Chondrocyte (in vitro differentiated cells): ENCODE measurements around the gene KCNN1. TPM values are rescaled to one million over a fixed set of nuclear protein-coding genes. Genes with fewer than 3 reads are reported as not detected.

Experiments
- DNase-seq: peaks from one replicate; pipeline ENCODE4 v3.0.0; 2021; ENCODE audit warnings: mixed read lengths, low spot score
- H3K27ac Mint-ChIP-seq: one replicate; pipeline ENCODE4 v1.8.0; 2021; ENCODE audit warnings: mild to moderate bottlenecking, moderate library complexity, mixed read lengths; ENCODE audit not compliant: unreplicated experiment
- H3K27me3 Mint-ChIP-seq: 2 replicates; pipeline ENCODE4 v1.8.0; 2021; ENCODE audit warnings: low read depth, mixed read lengths
- H3K36me3 Mint-ChIP-seq: 2 replicates; pipeline ENCODE4 v1.8.0; 2021; ENCODE audit warnings: low read depth, mixed read lengths
- H3K4me1 Mint-ChIP-seq: 2 replicates; pipeline ENCODE4 v1.8.0; 2021; ENCODE audit warnings: low read depth, mild to moderate bottlenecking, mixed read lengths
- H3K4me3 Mint-ChIP-seq: one replicate; pipeline ENCODE4 v1.8.0; 2021; ENCODE audit warnings: mild to moderate bottlenecking, moderate library complexity, mixed read lengths; ENCODE audit not compliant: unreplicated experiment
- H3K9me3 Mint-ChIP-seq: 2 replicates; pipeline ENCODE4 v1.8.0; 2021; ENCODE audit warnings: low read depth, mixed read lengths
- CTCF ChIP-seq: fragments of 200-600 bp; sonication (generic); IDR thresholded peaks from 2 replicates; pipeline ENCODE4 v1.5.0; 2021; ENCODE audit warnings: antibody characterized with exemption, mild to moderate bottlenecking, moderate library complexity
- total RNA-seq: library from RNA; stranded (reverse); gene quantifications from 3 replicates; pipeline ENCODE4 v1.2.1, GENCODE V29; 2021

Gene KCNN1
- total RNA-seq, 1 donor from 2014 or later, result not detected

- H3K36me3 Mint-ChIP-seq, result peaks cover 7% of the 10 kb centered on the region
- TF ChIP-seq CTCF, result no peak
These were observed 41.2 kb downstream of the KCNN1 start, which contains the start of gene ARRDC2 for GRCh38 chr19:18007917-18008673. TSS of gene ARRDC2 (plus strand) at chr19:18008170. CDS start at chr19:18008311, 141 bp downstream.

GRCh38 chr19:18008814-18009213, 41.9 kb downstream of the KCNN1 start:
- TF ChIP-seq CTCF, result no peak
- H3K27me3 Mint-ChIP-seq, result no peaks in the 10 kb centered on the region
- no peaks in the 10 kb centered on the region for H3K9me3 Mint-ChIP-seq
- peaks cover 28% of the 10 kb centered on the region for H3K4me1 Mint-ChIP-seq
- peaks cover 12% of the 10 kb centered on the region for H3K36me3 Mint-ChIP-seq
- no peak overlapping the region for H3K27ac Mint-ChIP-seq
- peak overlapping the region; percentile 72 for H3K4me3 Mint-ChIP-seq
- no peak for DNase-seq

More at GRCh38 chr19:18007917-18008673, 41.2 kb downstream of the KCNN1 start, which contains the start of gene ARRDC2:
- DNase-seq, result no peak
- Mint-ChIP-seq H3K4me3 (peak within 1 kb of the TSS; percentile 94), H3K9me3 (no peaks in the 10 kb centered on the region), H3K27ac (peak within 1 kb of the TSS; percentile 99), H3K27me3 (no peaks in the 10 kb centered on the region), H3K4me1 (peaks cover 21% of the 10 kb centered on the region)

- no peak for DNase-seq
- Mint-ChIP-seq H3K4me1 (peaks cover 36% of the 10 kb centered on the region), H3K4me3 (peak overlapping the region; percentile 72), H3K27ac (no peak overlapping the region), H3K36me3 (peaks cover 17% of the 10 kb centered on the region), H3K9me3 (no peaks in the 10 kb centered on the region), H3K27me3 (no peaks in the 10 kb centered on the region)
- TF ChIP-seq CTCF, result no peak
These were observed 42.6 kb downstream of the KCNN1 start for GRCh38 chr19:18009412-18010066.

GRCh38 chr19:18010149-18010548, 43.2 kb downstream of the KCNN1 start:
- peaks cover 40% of the 10 kb centered on the region for H3K4me1 Mint-ChIP-seq
- no peaks in the 10 kb centered on the region for H3K9me3 Mint-ChIP-seq
- TF ChIP-seq CTCF, result no peak
- no peak overlapping the region for H3K27ac Mint-ChIP-seq
- H3K36me3 Mint-ChIP-seq, result peaks cover 17% of the 10 kb centered on the region
- H3K4me3 Mint-ChIP-seq, result peak overlapping the region; percentile 41
- DNase-seq, result no peak
- H3K27me3 Mint-ChIP-seq, result no peaks in the 10 kb centered on the region

GRCh38 chr19:18013210-18014111, 46.6 kb downstream of the KCNN1 start:
- peaks cover 58% of the 10 kb centered on the region for H3K4me1 Mint-ChIP-seq
- no peak overlapping the region for H3K4me3 Mint-ChIP-seq
- H3K27me3 Mint-ChIP-seq, result no peaks in the 10 kb centered on the region
- H3K36me3 Mint-ChIP-seq, result peaks cover 22% of the 10 kb centered on the region
- no peak for TF ChIP-seq CTCF
- no peak for DNase-seq
- no peaks in the 10 kb centered on the region for H3K9me3 Mint-ChIP-seq
- H3K27ac Mint-ChIP-seq, result peak overlapping the region; percentile 55
